IMR-90 (cell line): ENCODE results near the gene NUAK1. TPM values are rescaled to one million over a fixed set of nuclear protein-coding genes. Genes with fewer than 3 reads are reported as not detected.

Experiments
- ATAC-seq: fragments of 200-7000 bp; cut with Tn5 transposase; 2 replicates; pipeline ENCODE4 v1.9.1; 2020; ENCODE audit warnings: low read depth, mild to moderate bottlenecking, moderate library complexity
- BruUV-seq: library from RNA; stranded (reverse); fragments of 400-500 nt; replicated peaks from 2 replicates; lab custom pipeline; 2021; lab: Mats Ljungman, UMichigan
- CTCF ChIA-PET: fragments of 300-600 bp; formaldehyde crosslinking; extraction: SDS; loops from one replicate; lab custom pipeline; 2021; ENCODE audit warnings: antibody characterized with exemption; lab: Yijun Ruan, JAX
- POLR2A ChIA-PET: fragments of 300-600 bp; sonication (Branson Sonifier 250); formaldehyde crosslinking; loops from one replicate; lab custom pipeline; 2022; ENCODE audit warnings: antibody characterized with exemption; ENCODE audit not compliant: unreplicated experiment; lab: Charles Lee
- DNase-seq: peaks from one replicate; pipeline ENCODE4 v3.0.0; 2013
- H2AFZ ChIP-seq: replicated peaks from 2 replicates; pipeline ENCODE3; 2013; ENCODE audit warnings: low read length, mild to moderate bottlenecking; ENCODE audit not compliant: poor library complexity
- H2AK5ac ChIP-seq: 2 replicates; pipeline ENCODE4 v1.6.1; 2013; ENCODE audit warnings: low read depth, low read length, inconsistent platforms
- H2AK9ac ChIP-seq: replicated peaks from 2 replicates; pipeline ENCODE3; 2013; ENCODE audit warnings: mild to moderate bottlenecking, low read depth, low read length, moderate library complexity; ENCODE audit not compliant: poor library complexity
- H2BK120ac ChIP-seq: 2 replicates; pipeline ENCODE4 v1.6.1; 2013; ENCODE audit warnings: low read depth, low read length, inconsistent platforms
- H2BK15ac ChIP-seq: 3 replicates; pipeline ENCODE4 v1.6.1; 2013; ENCODE audit warnings: low read depth, low read length, inconsistent platforms
- H2BK20ac ChIP-seq: 2 replicates; pipeline ENCODE4 v1.6.1; 2013; ENCODE audit warnings: low read depth, mild to moderate bottlenecking, inconsistent platforms, low read length, moderate library complexity
- H2BK5ac ChIP-seq: 2 replicates; pipeline ENCODE4 v1.6.1; 2013; ENCODE audit warnings: mild to moderate bottlenecking, low read depth, low read length, inconsistent platforms; ENCODE audit not compliant: poor library complexity, severe bottlenecking
- H3K14ac ChIP-seq: replicated peaks from 2 replicates; pipeline ENCODE4 v1.6.1; 2013; ENCODE audit warnings: low read depth, low read length, inconsistent platforms
- H3K18ac ChIP-seq: 2 replicates; pipeline ENCODE4 v1.6.1; 2013; ENCODE audit warnings: low read depth, low read length, control low read depth
- H3K23ac ChIP-seq: 2 replicates; pipeline ENCODE4 v1.6.1; 2013; ENCODE audit warnings: low read depth, low read length, inconsistent platforms
- H3K27ac ChIP-seq: 2 replicates; pipeline ENCODE4 v1.5.1; 2013; ENCODE audit warnings: mild to moderate bottlenecking, control low read depth, low read length; ENCODE audit not compliant: insufficient read depth
- H3K27me3 ChIP-seq: 2 replicates; pipeline ENCODE4 v1.6.1; 2013; ENCODE audit warnings: low read length; ENCODE audit not compliant: control insufficient read depth, insufficient read depth
- H3K36me3 ChIP-seq: 2 replicates; pipeline ENCODE4 v1.6.1; 2013; ENCODE audit warnings: low read length, mixed read lengths; ENCODE audit not compliant: control insufficient read depth, insufficient read depth
- H3K4ac ChIP-seq: 2 replicates; pipeline ENCODE4 v1.6.1; 2013; ENCODE audit warnings: low read depth, low read length, inconsistent platforms
- H3K4me1 ChIP-seq: 2 replicates; pipeline ENCODE4 v1.6.1; 2013; ENCODE audit warnings: low read length, mixed read lengths; ENCODE audit not compliant: control insufficient read depth, insufficient read depth
- H3K4me2 ChIP-seq: 2 replicates; pipeline ENCODE4 v1.6.1; 2013; ENCODE audit warnings: low read depth, mild to moderate bottlenecking, control low read depth, low read length, moderate library complexity
- H3K4me3 ChIP-seq: 2 replicates; pipeline ENCODE4 v1.5.1; 2013; ENCODE audit warnings: low read depth, mild to moderate bottlenecking, control low read depth, low read length, moderate library complexity; ENCODE audit not compliant: insufficient read depth
- H3K56ac ChIP-seq: 2 replicates; pipeline ENCODE4 v1.6.1; 2013; ENCODE audit warnings: low read length, inconsistent platforms; ENCODE audit not compliant: insufficient read depth; ENCODE audit errors: extremely low read depth
- H3K79me1 ChIP-seq, 2 experiments: 2 replicates each; pipeline ENCODE4 v1.6.1; 2013; ENCODE audit warnings: low read length in 2 of 2, inconsistent platforms in 1 of 2, low read depth in 1 of 2
- H3K9ac ChIP-seq: 2 replicates; pipeline ENCODE4 v1.6.1; 2013; ENCODE audit warnings: low read depth, low read length, control low read depth
- H3K9me1 ChIP-seq: 2 replicates; pipeline ENCODE4 v1.6.1; 2013; ENCODE audit warnings: low read length, inconsistent platforms; ENCODE audit not compliant: insufficient read depth
- H3K9me3 ChIP-seq: 2 replicates; pipeline ENCODE4 v1.6.1; 2013; ENCODE audit warnings: low read length; ENCODE audit not compliant: control insufficient read depth, insufficient read depth
- H4K20me1 ChIP-seq: 2 replicates; pipeline ENCODE4 v1.6.1; 2013; ENCODE audit warnings: low read length, inconsistent platforms; ENCODE audit not compliant: insufficient read depth
- H4K5ac ChIP-seq: 2 replicates; pipeline ENCODE4 v1.6.1; 2013; ENCODE audit warnings: mild to moderate bottlenecking, low read depth, low read length, control low read depth
- H4K8ac ChIP-seq, 2 experiments: 2 replicates each; pipeline ENCODE4 v1.6.1; 2013; ENCODE audit warnings: low read depth in 2 of 2, low read length in 2 of 2, control low read depth in 1 of 2, inconsistent platforms in 1 of 2
- H4K91ac ChIP-seq: 2 replicates; pipeline ENCODE4 v1.6.1; 2013; ENCODE audit warnings: low read depth, low read length, inconsistent platforms; ENCODE audit not compliant: insufficient read depth
- BHLHE40 ChIP-seq: fragments of 150-350 bp; IDR thresholded peaks from 2 replicates; pipeline ENCODE4 v1.6.1; 2016; ENCODE audit warnings: mild to moderate bottlenecking, low read depth, low read length
- MAZ ChIP-seq: IDR thresholded peaks from 2 replicates; pipeline ENCODE4 v1.6.1; 2012; ENCODE audit warnings: low read depth, mild to moderate bottlenecking, low read length, improper control_type of control experiment, moderate library complexity, borderline replicate concordance
- WGBS, 2 experiments: methylation state at CpG; one replicate each; pipeline versions ENCODE4 v1.1.5 to v1.1.7; 2013; ENCODE audit warnings: missing lambda C conversion rate in 2 of 2; ENCODE audit not compliant: insufficient read length in 1 of 2; ENCODE audit errors: extremely low coverage in 2 of 2; 5-methylcytosine and 5-hydroxymethylcytosine counted together
- dilution Hi-C: fragments of 300-500 bp; cut with HindIII; formaldehyde crosslinking; loops from one replicate; pipeline ENCODE4 v1.14.3; 2018; ENCODE audit warnings: low sequenced_read_pairs; ENCODE audit not compliant: unreplicated experiment
- in situ Hi-C: fragments of 300-500 bp; cut with MboI; formaldehyde crosslinking; loops from 3 replicates; pipeline ENCODE4 v1.14.3; 2019; ENCODE audit warnings: low sequenced_read_pairs, inconsistent platforms, mixed read lengths
- intact Hi-C: fragments of 100-400 bp; cut with micrococcal nuclease; formaldehyde crosslinking; loops from 2 replicates; pipeline ENCODE4 v1.10.0; 2022
- polyA plus RNA-seq, 3 experiments: library from polyadenylated mRNA; depleted of rRNA; stranded (reverse); fragments of >200 nt; gene quantifications; 2 replicates each; pipeline ENCODE4 v1.2.3, GENCODE V29; 2012; ENCODE audit warnings: low replicate concordance in 1 of 3
- total RNA-seq: library from RNA; depleted of rRNA; stranded (reverse); fragments of >200 nt; gene quantifications from 2 replicates; pipeline ENCODE4 v1.2.3, GENCODE V29; 2012

The NUAK1 gene
- total and polyA plus RNA-seq, 2 of the 4 experiments (the other 2 are of a cell fraction): 4.8 to 8.8 TPM

GRCh38 chr12:106176560-106176959 lies 37.8 kb upstream of the NUAK1 start:
- H3K9ac ChIP-seq: no peak overlapping the region
- H4K91ac ChIP-seq: no peak overlapping the region
- intact Hi-C loops: no loop called here
- no peaks in the 10 kb centered on the region for H3K9me3 ChIP-seq
- no peak overlapping the region for H4K5ac ChIP-seq
- no TSS peak for BruUV-seq
- no peak overlapping the region for H4K8ac ChIP-seq
- dilution Hi-C loops: no loop called here
- no peak overlapping the region for H2BK120ac ChIP-seq
- WGBS, 2 experiments: no CpG with 5 or more reads among the region's 3 CpGs
- no peak overlapping the region for H2AK5ac ChIP-seq
- no peak overlapping the region for H3K4ac ChIP-seq
- no peak overlapping the region for H3K18ac ChIP-seq
- H2AK9ac ChIP-seq: no peak overlapping the region
- H3K14ac ChIP-seq: no peak overlapping the region
- no peak overlapping the region for H3K56ac ChIP-seq
- H3K4me2 ChIP-seq: no peak overlapping the region
- in situ Hi-C loops: no loop called here
- POLR2A ChIA-PET: no interaction called here
- DNase-seq: no peak
- no peak overlapping the region for H2BK5ac ChIP-seq
- H3K27me3 ChIP-seq: peaks cover 8% of the 10 kb centered on the region
- no peak overlapping the region for H3K23ac ChIP-seq
- H3K9me1 ChIP-seq: no peaks in the 10 kb centered on the region
- H3K4me3 ChIP-seq: no peak overlapping the region
- TF ChIP-seq MAZ (no peak), BHLHE40 (no peak)
- CTCF ChIA-PET: no interaction called here
- no peaks in the 10 kb centered on the region for H3K79me1 ChIP-seq
- H2AFZ ChIP-seq: no peak overlapping the region
- no peak for ATAC-seq
- H3K27ac ChIP-seq: no peak overlapping the region
- H2BK15ac ChIP-seq: no peak overlapping the region
- H2BK20ac ChIP-seq: no peak overlapping the region
- H3K36me3 ChIP-seq: no peaks in the 10 kb centered on the region
- peaks cover 1% of the 10 kb centered on the region; the same call in 1 of the 2 replicates for H3K4me1 ChIP-seq
- no peaks in the 10 kb centered on the region for H4K20me1 ChIP-seq
